ENCODE results near the gene LIPM.

GRCh38 chr10:88827671-88828070, 25.1 kb downstream of the LIPM start:
- no peak for TF ChIP-seq CTCF (IDR thresholded peaks at IDR 0.05 in 4 of 5, conservative IDR thresholded peaks at IDR 0.05 in 1 of 5)
- no peak for TF ChIP-seq POLR2A (IDR thresholded peaks at IDR 0.05)

Data from gastrocnemius medialis (tissue), 4 donors.